HG03108 (cell line): ENCODE results near the gene SOCS4.
A peak's percentile ranks its signal among the peaks of the same experiment; 100 is the strongest.

Source experiments
- ATAC-seq: cut with Tn5 transposase; IDR thresholded peaks from one replicate; pipeline ENCODE4 v1.9.1; 2021; ENCODE audit warnings: moderate library complexity; ENCODE audit not compliant: unreplicated experiment

The SOCS4 gene

DNA sequence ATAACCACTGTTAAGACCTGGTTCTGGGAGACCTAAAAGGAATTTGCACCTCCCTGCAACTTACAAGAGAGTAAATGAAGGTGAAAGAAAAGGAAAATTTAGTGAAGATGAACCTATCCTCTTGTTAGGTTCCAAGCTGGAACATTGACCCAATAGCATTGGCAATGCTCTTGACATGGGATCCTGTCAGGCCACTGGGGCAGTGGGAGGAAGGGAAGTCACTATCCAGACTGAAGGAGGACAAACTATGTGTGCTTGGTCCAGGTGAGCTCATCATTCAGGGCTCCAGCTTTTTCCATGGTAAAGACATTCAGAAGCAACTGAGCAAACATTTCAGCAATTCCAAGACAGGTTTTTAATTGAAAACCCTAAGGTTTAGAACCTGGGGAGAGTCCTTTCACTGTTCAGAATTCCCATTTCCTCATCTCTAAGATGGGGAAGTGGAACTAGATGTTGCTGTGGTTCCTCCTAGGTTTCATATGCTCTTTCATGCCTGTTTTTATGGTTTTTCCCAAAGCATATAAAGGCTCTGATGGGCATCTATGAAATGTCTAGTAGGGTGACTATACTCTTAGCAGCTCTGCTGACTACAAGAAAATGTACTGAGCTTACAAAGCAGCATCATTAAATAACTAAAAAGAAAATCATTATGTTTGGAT lies 57.5 kb downstream of the SOCS4 start:
- no peak for ATAC-seq

DNA sequence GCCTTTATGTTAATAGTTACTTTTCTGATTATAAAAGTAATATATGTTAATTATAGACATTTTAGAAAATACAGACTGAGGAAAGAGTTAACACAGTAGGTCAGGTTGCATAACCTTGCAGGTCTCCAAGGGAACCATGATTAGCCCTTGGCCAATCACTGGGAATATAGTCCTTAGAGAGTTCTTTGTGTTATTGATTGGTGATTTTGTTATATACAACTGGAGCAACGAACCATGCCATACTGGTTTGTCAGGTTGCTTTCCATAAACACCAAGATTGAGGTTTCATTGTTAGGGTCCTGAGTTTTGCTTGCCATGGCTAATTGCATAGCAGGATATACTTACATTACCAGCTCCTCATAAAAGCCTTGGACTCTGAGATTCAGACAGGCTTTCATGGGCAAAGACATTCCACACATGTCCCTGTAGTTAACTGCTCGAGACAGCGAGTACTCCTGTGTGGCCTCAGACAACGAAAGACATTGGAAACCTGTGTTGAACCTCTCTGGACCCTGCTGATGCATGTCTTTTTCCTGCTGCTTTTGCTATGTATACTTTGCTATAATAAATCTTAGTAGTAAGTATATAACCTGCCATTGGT lies 58.1 kb downstream of the SOCS4 start:
- ATAC-seq: no peak

- ATAC-seq: no peak
Observed at GRCh38 chr14:55086938-55087337, 59.9 kb downstream of the SOCS4 start.

DNA sequence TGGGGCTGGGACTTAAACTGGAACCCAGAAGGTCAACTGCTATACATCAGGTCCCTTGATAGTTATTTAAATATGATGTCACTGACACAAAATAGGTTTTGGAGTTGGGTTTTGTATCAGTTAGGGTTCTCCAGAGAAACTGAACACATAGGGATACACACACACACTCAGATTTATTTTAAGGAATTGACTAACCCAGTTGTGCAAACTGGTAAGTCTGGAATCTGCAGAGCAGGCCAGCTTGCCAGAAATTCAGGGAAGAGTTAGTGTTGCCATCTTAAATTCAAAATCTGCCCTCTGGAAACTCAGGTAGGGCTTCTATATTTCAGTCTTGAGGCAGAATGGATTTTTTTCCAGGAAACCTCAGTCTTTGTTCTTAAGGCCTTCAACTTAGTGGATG lies 61.3 kb downstream of the SOCS4 start:
- no peak for ATAC-seq

- ATAC-seq: no peak
Observed at GRCh38 chr14:55092341-55092740, 65.3 kb downstream of the SOCS4 start.

DNA sequence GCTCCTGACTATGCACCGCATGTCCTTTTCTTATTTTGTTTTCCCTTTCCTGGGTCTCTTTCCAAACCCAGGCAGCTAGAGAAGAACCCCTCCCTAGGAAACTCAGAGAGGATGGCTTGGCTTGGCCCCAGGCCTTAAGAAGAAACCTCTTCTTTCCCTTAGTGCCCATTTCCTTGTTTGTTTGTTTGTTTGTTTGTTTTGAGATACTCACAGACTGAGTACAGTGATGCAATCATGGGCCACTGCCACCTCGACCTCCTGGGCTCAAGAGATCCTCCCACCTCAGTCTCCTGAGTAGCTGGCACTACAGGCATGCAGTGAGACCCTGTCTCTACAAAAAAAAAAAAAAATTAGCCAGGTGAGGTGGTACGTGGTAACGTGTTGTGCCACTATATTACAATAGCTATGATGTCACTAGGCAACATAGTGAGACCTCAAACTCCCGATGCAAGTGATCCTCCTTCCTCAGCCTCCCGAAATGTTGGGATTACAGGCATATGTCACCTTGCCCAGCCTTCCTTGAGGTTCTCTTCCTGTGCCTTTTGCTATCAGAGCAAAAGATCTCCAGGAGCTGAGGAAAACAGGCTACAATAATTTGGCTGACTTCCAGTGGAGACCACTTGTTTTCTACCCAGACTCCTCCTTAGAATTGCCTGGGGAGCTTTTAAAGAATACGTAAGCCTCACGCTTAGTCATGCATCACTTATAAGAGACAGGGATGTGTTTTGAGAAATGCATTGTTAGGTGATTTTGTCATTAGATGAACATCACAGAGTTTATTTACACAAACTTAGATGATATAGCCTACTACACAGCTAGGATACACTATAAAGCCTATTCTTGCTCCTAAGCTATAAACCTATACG lies 67.5 kb downstream of the SOCS4 start:
- no peak for ATAC-seq

DNA sequence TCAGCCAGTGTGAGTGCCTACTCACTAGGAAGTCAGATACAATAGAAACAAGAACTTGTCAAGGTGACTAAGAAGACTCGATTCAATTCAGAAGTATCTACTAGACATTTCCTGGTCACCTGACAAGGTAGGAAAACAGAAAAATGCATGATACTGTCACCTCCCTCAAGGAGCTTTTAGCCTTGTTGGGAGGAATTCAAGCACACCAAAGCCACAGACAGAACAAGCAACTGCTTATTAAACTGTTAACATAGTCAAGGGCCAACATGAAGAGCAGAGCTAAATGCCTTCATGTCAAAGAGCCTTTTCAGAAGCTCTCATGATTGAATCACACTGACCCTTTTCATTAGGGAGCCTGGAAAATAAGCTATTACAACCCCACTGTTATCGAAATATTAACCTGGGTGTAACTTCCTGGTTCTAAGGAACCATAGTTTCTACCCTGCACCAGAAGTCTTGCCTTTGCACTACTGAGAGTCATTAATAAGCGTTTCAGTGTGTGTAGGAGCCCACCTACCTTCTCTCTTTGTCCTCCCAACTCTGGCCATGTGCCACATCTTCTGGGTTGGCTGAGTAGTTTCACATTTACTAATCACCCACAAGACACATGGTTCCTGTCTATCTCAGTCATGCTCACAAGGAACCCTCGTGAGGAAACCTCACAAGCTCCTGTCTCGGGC lies 71.0 kb downstream of the SOCS4 start:
- peak; percentile 47 for ATAC-seq

DNA sequence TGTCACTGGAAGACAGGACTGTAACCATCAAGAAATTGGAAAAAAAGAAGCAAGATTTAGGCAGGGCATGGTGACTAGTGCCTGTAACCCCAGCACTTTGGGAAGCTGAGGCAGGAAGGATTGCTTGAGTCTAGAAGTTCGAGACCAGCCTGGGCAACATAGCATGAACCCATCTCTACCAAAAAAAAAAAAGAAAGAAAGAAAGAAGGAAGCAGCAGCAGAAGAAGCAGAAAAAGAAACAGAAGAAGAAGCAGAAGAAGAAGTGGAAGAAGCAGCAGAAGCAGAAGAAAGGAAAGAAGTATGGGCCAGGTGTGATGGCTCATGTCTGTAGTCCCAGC lies 71.5 kb downstream of the SOCS4 start:
- ATAC-seq: no peak
